Bronchial epithelial cell (primary cell): ENCODE results near the gene STK32B. TPM values are rescaled to one million over a fixed set of nuclear protein-coding genes. Genes with fewer than 3 reads are reported as not detected.

Experiments
- DNase-seq: peaks from one replicate; pipeline ENCODE4 v3.0.0-alpha.2; 2010; ENCODE audit warnings: low read depth
- FAIRE-seq: peaks from 2 replicates; lab custom pipeline; 2011; peaks lifted over from hg19 to GRCh38; lab: Jason Lieb, UNC
- H3K27me3 ChIP-seq: 2 replicates; pipeline ENCODE4 v1.5.1; 2011; ENCODE audit warnings: low read length; ENCODE audit not compliant: control insufficient read depth, insufficient read depth
- H3K36me3 ChIP-seq: 2 replicates; pipeline ENCODE4 v1.5.1; 2011; ENCODE audit warnings: low read length; ENCODE audit not compliant: control insufficient read depth, insufficient read depth
- H3K4me3 ChIP-seq: 2 replicates; pipeline ENCODE4 v1.5.1; 2011; ENCODE audit warnings: mild to moderate bottlenecking, low read depth, low read length, control low read depth
- total RNA-seq: library from RNA; depleted of rRNA; stranded (reverse); fragments of >200 nt; gene quantifications from 2 replicates; pipeline ENCODE4 v1.2.1, GENCODE V29; 2014
- TF ChIP-seq, protein P1 (sequence below): IDR thresholded peaks from 2 replicates; pipeline ENCODE4 v1.5.1; 2011; ENCODE audit warnings: mild to moderate bottlenecking, moderate library complexity, low read length, control low read depth, inconsistent platforms; ENCODE audit not compliant: insufficient read depth, severe bottlenecking

STK32B gene
- total RNA-seq, 1 donor from 2014 or later, result under 0.01 TPM

DNA sequence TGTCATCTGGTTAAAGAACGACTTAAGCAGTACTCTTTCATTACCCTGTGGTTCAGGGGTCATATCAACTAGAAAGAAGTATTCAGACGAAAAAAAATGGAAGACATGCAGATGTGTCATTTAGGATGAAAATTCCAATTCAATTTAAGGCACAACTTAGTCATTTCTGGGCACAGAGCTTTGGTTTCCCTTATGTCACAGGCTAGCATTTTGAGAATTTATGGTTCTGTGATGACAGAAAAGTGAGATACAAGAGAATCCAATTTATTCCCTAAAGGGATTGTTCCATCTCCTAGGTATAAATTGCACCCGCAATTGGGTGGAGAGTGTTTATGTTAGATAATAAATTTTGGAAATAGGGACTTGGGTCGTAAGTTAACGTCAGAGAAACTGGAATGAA, 306.6 kb downstream of the STK32B start:
- no peak for FAIRE-seq
- no peak for DNase-seq
- TF ChIP-seq, protein P1, sequence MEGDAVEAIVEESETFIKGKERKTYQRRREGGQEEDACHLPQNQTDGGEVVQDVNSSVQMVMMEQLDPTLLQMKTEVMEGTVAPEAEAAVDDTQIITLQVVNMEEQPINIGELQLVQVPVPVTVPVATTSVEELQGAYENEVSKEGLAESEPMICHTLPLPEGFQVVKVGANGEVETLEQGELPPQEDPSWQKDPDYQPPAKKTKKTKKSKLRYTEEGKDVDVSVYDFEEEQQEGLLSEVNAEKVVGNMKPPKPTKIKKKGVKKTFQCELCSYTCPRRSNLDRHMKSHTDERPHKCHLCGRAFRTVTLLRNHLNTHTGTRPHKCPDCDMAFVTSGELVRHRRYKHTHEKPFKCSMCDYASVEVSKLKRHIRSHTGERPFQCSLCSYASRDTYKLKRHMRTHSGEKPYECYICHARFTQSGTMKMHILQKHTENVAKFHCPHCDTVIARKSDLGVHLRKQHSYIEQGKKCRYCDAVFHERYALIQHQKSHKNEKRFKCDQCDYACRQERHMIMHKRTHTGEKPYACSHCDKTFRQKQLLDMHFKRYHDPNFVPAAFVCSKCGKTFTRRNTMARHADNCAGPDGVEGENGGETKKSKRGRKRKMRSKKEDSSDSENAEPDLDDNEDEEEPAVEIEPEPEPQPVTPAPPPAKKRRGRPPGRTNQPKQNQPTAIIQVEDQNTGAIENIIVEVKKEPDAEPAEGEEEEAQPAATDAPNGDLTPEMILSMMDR, result no peak
- no peaks in the 10 kb centered on the region for H3K36me3 ChIP-seq
- no peaks in the 10 kb centered on the region for H3K27me3 ChIP-seq
- H3K4me3 ChIP-seq, result no peak overlapping the region

DNA sequence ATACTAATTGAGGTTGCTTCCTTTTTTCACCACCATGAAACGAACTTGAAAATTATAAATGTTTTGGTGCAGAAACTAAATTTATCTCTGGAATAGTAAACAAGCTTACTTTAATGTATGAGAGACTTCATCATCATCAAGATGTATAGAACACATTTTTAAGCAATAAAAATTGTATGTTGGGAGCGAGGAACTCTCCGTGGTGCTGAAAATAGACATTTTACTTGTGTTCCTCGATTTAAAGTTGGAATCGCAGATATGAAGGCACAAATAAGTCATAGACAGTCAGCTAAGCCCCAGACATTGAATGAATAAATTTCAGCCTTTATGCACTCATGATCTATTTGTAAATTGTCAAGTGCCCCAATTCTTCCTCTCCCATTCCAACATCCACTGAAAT, 310.7 kb downstream of the STK32B start:
- DNase-seq (no peak), FAIRE-seq (no peak)
- no peaks in the 10 kb centered on the region for H3K27me3 ChIP-seq
- TF ChIP-seq, protein P1, result no peak
- H3K4me3 ChIP-seq, result no peak overlapping the region
- no peaks in the 10 kb centered on the region for H3K36me3 ChIP-seq

DNA sequence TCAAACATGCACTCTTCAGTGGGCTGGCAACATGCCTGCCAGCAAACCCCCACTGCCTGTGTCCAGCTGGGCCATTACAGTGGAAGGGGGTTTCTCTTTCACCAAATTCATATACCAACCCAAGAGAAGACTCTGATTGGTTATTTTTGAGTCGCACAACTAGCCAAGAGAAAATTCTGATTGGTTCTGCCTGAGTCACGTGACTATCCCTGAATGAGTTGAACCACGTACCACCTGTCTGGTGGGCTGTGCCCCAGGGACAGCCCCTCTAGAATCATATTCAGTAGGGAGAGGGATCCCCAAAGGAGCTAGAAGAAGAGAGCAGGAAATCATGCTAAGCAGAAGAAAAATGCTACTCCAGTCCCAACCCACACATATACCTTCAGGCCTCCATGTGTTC, 313.1 kb downstream of the STK32B start:
- TF ChIP-seq, protein P1, result no peak
- Histone ChIP-seq H3K27me3 (no peaks in the 10 kb centered on the region), H3K36me3 (no peaks in the 10 kb centered on the region), H3K4me3 (no peak overlapping the region)
- FAIRE-seq (no peak), DNase-seq (no peak)

DNA sequence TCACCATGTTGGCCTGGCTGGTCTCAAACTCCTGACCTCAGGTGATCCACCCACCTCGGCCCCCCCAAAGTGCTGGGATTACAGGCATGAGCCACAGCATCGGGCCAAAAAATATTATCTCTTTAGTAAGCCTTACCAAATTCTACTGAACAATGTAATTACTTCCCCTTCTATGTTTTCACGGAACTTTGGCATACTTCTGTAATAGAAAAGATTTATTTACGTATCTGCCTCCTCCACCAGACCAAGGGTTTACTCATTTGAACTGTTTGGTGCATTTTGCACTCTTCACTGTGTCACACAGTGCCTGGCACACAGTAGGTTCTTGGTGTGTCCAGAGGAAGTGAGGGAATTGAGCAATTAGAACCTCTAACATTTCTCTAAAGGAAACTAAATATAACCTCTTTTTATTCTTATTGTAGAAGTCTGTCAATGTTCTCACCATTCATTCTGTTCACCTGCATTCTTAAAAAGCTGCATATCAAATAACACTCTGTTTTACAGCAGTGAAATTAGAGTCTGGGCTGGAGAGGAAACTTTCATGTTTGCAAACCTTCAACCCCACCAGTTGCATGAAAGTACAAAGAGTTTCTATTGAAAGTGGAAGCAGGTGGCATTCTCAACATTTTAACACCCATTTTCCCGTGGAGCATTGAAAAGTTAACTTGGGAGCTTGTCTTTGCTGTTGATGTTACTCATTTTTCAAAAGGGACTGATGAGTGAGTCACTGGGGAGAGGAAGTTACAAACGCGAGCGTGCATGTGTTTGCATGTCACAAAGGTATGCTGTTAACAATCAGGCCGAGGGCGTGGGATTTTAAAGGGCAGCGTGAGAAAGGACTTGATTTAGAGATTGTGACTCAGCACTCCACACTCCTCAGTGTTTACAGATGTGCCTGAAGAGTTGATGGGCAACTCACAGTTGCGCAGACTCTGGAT, 314.1 kb downstream of the STK32B start:
- H3K4me3 ChIP-seq, result no peak overlapping the region
- no peaks in the 10 kb centered on the region for H3K27me3 ChIP-seq
- no peaks in the 10 kb centered on the region for H3K36me3 ChIP-seq
- DNase-seq, result peak; percentile 100
- TF ChIP-seq, protein P1, result no peak
- FAIRE-seq, result peak; percentile 99

DNA sequence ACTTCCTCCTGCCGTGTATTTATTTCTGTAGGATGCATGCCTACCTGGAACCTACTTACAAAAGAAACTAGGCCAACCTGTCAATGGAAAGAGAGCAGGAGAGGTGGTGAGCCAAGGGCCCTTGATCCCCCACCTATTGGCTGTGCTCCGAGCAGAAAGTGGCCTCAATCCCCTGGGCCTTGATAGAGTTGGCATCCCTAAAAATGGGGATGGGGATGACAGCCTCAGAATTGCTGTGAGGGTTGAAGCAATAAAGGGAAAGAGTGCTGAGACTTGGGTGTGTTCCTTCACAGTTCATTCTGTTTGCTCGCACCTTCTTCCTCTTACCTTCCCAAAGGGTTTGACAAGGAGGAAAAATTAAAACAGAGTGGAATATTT, 314.7 kb downstream of the STK32B start:
- no peak for FAIRE-seq
- TF ChIP-seq, protein P1, result no peak
- Histone ChIP-seq H3K27me3 (no peaks in the 10 kb centered on the region), H3K4me3 (no peak overlapping the region), H3K36me3 (no peaks in the 10 kb centered on the region)
- DNase-seq, result no peak
